GM19043 (cell line): ENCODE measurements around the gene SGMS2.
"Not testable (repeated sequence)": the region's sequence is repeated elsewhere in the genome, so short reads cannot be mapped to it uniquely, and the experiment has no call there.

Experiments used
- ATAC-seq: cut with Tn5 transposase; IDR thresholded peaks from one replicate; pipeline ENCODE4 v1.9.1; 2021; ENCODE audit warnings: low read depth; ENCODE audit not compliant: unreplicated experiment

The SGMS2 gene

GRCh38 chr4:107905082-107905481 lies 80.3 kb downstream of the SGMS2 start:
- not testable (repeated sequence) for ATAC-seq

GRCh38 chr4:107906458-107907100 lies 81.8 kb downstream of the SGMS2 start:
- no peak for ATAC-seq

DNA sequence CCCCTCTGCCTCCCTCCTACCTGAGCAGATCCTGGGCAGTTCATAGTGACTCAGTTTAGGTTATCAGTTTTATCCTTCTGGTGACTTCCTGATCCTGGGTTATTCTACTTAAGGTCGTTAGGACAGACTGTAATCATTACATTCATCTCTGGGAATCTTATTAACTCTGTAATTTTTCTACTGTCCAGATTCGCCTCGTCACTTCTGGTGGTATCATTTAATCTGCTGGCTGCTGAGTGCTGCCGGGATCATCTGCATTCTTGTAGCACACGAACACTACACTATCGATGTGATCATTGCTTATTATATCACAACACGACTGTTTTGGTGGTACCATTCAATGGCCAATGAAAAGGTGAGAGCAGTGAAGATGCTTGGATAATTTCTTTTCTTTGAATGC lies 83.6 kb downstream of the SGMS2 start:
- ATAC-seq: no peak

DNA sequence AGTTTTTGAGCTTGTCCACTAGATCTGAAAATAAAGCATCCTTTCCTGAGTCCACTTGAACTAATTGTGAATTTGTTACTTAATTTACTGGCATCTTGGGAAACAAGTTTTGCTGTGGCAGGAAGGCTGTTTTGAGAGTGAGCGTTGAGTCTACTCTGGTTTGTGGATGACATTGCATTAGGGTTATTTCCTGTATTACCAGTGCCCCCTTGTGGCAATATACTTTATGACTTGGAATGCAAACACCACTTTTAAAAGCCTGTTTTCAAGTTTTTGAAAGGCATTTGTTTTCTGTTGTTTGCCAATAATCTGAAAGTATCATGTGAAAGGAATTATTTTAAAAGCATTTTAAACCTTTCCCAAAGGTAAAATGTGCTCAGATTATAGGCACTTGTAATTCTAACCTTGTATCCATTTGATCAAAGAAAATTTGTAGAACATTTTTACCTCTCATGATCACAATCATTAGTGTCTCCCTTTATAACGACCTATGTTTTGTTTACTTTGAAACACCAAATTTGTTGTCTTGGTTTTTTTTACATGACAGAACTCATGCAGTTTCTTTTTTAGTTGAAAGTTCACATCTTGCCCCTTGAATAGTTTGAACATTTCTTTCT lies 88.7 kb downstream of the SGMS2 start:
- peak; percentile 87 for ATAC-seq

DNA sequence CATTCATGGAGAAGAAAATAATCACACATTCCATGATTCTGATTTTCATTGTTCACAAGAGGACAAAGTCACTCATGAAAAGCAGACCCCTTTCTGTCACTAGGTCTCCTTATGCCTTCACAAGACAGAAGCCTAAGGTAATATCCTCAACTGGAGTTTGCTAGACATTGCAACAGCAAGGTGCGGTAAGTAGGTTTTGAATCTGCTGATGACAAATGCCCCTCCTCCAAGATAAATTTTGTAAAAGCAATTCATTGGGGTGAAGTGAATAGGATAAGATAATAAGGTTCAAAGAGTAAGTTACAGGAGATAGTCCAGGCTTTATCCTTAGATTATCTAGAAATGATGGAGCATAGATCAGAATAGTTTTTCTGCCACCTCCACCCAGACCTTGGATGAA lies 90.5 kb downstream of the SGMS2 start:
- no peak for ATAC-seq

- no peak for ATAC-seq
Measured at GRCh38 chr4:107916623-107917022, 91.9 kb downstream of the SGMS2 start.

GRCh38 chr4:107917500-107917899 lies 92.8 kb downstream of the SGMS2 start:
- ATAC-seq: no peak

GRCh38 chr4:107922486-107923473 lies 98.0 kb downstream of the SGMS2 start:
- no peak for ATAC-seq

GRCh38 chr4:107925713-107926112 lies 101.0 kb downstream of the SGMS2 start:
- ATAC-seq: not testable (repeated sequence)

DNA sequence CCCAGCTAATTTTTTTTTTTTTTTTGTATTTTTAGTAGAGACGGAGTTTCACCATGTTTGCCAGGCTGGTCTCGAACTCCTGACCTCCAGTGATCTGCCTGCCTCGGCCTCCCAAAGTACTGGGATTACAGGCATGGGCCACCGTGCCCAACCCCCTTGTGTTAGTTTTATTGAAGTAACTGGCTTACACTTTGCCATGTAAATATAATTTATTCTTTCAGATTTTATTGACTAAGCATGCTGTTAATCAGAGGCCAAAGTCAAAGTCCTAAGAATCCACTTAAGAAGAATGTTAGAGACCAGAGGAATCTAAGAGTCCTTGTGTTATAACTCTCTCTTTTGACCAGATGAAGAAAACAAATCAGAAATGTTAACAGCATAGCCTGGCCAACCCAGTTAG lies 102.1 kb downstream of the SGMS2 start:
- not testable (repeated sequence) for ATAC-seq

- peak; percentile 93 for ATAC-seq
Measured at GRCh38 chr4:107930821-107931774, 106.4 kb downstream of the SGMS2 start, which contains the start of gene CYP2U1. CYP2U1 (plus strand) TSS chr4:107931549; CDS start chr4:107931644, 95 bp downstream.

DNA sequence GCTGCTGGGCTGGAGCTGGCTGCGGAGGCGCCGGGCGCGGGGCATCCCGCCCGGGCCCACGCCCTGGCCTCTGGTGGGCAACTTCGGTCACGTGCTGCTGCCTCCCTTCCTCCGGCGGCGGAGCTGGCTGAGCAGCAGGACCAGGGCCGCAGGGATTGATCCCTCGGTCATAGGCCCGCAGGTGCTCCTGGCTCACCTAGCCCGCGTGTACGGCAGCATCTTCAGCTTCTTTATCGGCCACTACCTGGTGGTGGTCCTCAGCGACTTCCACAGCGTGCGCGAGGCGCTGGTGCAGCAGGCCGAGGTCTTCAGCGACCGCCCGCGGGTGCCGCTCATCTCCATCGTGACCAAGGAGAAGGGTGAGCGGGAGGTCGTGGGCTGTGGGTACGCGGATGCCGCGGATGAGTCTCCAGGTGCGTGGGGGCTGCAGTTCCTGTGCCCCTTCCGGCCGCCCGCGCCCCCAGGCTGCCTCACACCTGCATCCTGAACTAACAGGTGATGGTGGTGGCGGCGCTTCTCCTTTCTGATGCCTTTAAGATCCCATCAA lies 107.1 kb downstream of the SGMS2 start:
- ATAC-seq: peak; percentile 19

DNA sequence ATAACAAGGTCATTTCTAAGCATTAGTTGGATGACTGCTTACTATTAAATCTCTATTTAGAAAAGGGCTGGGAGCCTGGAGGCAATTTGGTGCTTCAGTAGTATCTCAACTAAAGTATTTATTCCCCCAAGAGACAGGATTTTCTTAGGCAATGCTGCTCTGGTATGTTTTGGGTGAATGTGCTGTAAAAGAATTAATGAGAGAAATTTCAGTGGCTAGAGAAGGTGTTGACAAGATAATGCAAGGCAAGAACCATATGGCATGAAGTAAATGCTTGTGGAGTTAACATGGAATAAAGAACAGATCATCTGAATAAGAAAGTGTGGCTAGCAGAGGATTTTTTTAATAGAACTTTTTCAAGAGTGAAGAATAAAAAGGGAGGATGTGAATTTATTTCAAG lies 110.5 kb downstream of the SGMS2 start:
- no peak for ATAC-seq

DNA sequence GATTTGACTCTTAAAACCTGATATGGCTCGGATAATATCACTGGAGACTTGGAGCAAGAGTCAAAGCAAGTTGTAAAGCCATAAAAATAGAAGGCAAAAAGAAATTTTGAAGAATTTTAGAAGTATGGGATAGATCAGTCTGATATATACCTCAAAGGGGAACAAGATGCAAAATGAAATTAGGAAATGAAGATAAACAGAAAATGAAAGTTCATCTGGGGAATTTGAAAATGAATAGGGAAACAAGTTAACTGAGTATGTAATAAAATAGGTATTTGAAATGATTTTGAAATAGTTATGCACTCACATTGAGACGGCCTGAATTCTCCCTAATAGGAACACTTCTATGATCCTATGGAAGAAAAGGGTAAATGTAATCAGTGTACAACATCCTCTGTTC lies 112.3 kb downstream of the SGMS2 start:
- no peak for ATAC-seq

GRCh38 chr4:107939307-107939706 lies 114.6 kb downstream of the SGMS2 start:
- ATAC-seq: no peak

- ATAC-seq: no peak
Measured at GRCh38 chr4:107945809-107946208, 121.1 kb downstream of the SGMS2 start.

GRCh38 chr4:107950746-107951540 lies 126.2 kb downstream of the SGMS2 start:
- no peak for ATAC-seq

- ATAC-seq: no peak
Measured at GRCh38 chr4:107951551-107951950, 126.8 kb downstream of the SGMS2 start.

DNA sequence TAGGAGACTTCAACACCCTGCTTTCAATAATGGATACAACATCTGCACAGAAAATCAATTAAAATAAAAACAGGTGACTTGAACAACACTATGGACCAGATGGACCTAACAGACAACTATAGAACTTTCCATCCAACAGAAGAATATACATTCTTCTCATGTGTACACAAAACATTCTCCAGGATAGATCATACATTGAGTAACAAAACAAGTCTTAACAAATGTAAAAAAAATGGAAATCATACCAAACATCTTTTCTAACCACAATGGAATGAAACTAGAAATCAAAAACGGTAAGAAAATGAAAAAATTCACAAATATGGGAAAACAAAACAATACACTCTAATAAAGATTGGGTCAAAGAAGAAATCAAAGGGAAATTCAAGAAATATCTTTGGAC lies 131.3 kb downstream of the SGMS2 start:
- ATAC-seq: no peak
